Neural progenitor cell (in vitro differentiated cells): Measurements from ENCODE around the gene AMZ2. TPM values are rescaled to one million over a fixed set of nuclear protein-coding genes. Genes with fewer than 3 reads are reported as not detected.
"Not testable (repeated sequence)": the region's sequence is repeated elsewhere in the genome, so short reads cannot be mapped to it uniquely, and the experiment has no call there.

Experiments used
- DNase-seq: peaks from one replicate; pipeline ENCODE4 v3.0.0-alpha.2; 2016; ENCODE audit warnings: low spot score
- H2AFZ ChIP-seq: fragments of 200-600 bp; sonication (generic); replicated peaks from 2 replicates; pipeline ENCODE4 v1.6.1; 2016; ENCODE audit warnings: antibody characterized with exemption
- H3F3A ChIP-seq: fragments of 200-600 bp; sonication (generic); 2 replicates; pipeline ENCODE4 v1.6.1; 2016; ENCODE audit warnings: antibody characterized with exemption, low read depth
- H3K27ac ChIP-seq: fragments of 200-600 bp; sonication (generic); 2 replicates; pipeline ENCODE4 v1.5.1; 2016; ENCODE audit warnings: mild to moderate bottlenecking
- H3K27me3 ChIP-seq: fragments of 200-600 bp; sonication (generic); 2 replicates; pipeline ENCODE4 v1.6.1; 2016; ENCODE audit warnings: mild to moderate bottlenecking, moderate library complexity
- H3K36me3 ChIP-seq: fragments of 200-600 bp; sonication (generic); 2 replicates; pipeline ENCODE4 v1.5.1; 2016
- H3K4me1 ChIP-seq: fragments of 200-600 bp; sonication (generic); 2 replicates; pipeline ENCODE4 v1.6.1; 2016; ENCODE audit warnings: mixed run types
- H3K4me2 ChIP-seq: fragments of 200-600 bp; sonication (generic); 2 replicates; pipeline ENCODE4 v1.6.1; 2016
- H3K4me3 ChIP-seq: fragments of 200-600 bp; sonication (generic); 2 replicates; pipeline ENCODE4 v1.5.1; 2016
- H3K79me2 ChIP-seq: fragments of 200-600 bp; sonication (generic); 2 replicates; pipeline ENCODE4 v1.6.1; 2016; ENCODE audit warnings: low read depth
- H3K9ac ChIP-seq: fragments of 200-600 bp; sonication (generic); 2 replicates; pipeline ENCODE4 v1.6.1; 2016
- H3K9me3 ChIP-seq: fragments of 200-600 bp; sonication (generic); 2 replicates; pipeline ENCODE4 v1.5.1; 2016; ENCODE audit warnings: low read depth
- H4K20me1 ChIP-seq: fragments of 200-600 bp; sonication (generic); 2 replicates; pipeline ENCODE4 v1.6.1; 2016; ENCODE audit warnings: low read depth
- H3K27ac Mint-ChIP-seq: 3 replicates; pipeline ENCODE4 v1.8.0; 2021; ENCODE audit warnings: mixed read lengths
- H3K27me3 Mint-ChIP-seq: 2 replicates; pipeline ENCODE4 v1.8.0; 2022; ENCODE audit warnings: low read depth, mild to moderate bottlenecking, inconsistent platforms, moderate library complexity, mixed read lengths; ENCODE audit not compliant: insufficient read depth
- H3K36me3 Mint-ChIP-seq: 3 replicates; pipeline ENCODE4 v1.8.0; 2021; ENCODE audit warnings: mixed read lengths
- H3K4me1 Mint-ChIP-seq: 3 replicates; pipeline ENCODE4 v1.8.0; 2021; ENCODE audit warnings: mixed read lengths
- H3K4me3 Mint-ChIP-seq: 3 replicates; pipeline ENCODE4 v1.8.0; 2021; ENCODE audit warnings: mild to moderate bottlenecking, moderate library complexity, mixed read lengths
- H3K9me3 Mint-ChIP-seq: 3 replicates; pipeline ENCODE4 v1.8.0; 2020; ENCODE audit warnings: mixed read lengths
- CTCF ChIP-seq: fragments of 200-600 bp; sonication (generic); IDR thresholded peaks from 2 replicates; pipeline ENCODE4 v1.5.1; 2017; ENCODE audit warnings: antibody characterized with exemption, mild to moderate bottlenecking
- EZH2 ChIP-seq: fragments of 200-600 bp; sonication (generic); IDR thresholded peaks from 2 replicates; pipeline ENCODE4 v1.6.1; 2017; ENCODE audit warnings: antibody characterized with exemption, mild to moderate bottlenecking, moderate library complexity
- EZH2phosphoT487 ChIP-seq: fragments of 200-600 bp; sonication (generic); IDR thresholded peaks from 2 replicates; pipeline ENCODE4 v1.6.1; 2017; ENCODE audit warnings: antibody characterized with exemption
- total RNA-seq: library from RNA; depleted of rRNA; stranded (reverse); fragments of >200 nt; gene quantifications from 2 replicates; pipeline ENCODE4 v1.2.3, GENCODE V29; 2015; ENCODE audit warnings: low replicate concordance

The AMZ2 gene
- total RNA-seq, 1 donor from 2014 or later, result 150 TPM

GRCh38 chr17:68255151-68255550, 7.3 kb downstream of the AMZ2 start:
- no peaks in the 10 kb centered on the region for H3K9me3 ChIP-seq
- no peak overlapping the region for H3K4me2 ChIP-seq

DNA sequence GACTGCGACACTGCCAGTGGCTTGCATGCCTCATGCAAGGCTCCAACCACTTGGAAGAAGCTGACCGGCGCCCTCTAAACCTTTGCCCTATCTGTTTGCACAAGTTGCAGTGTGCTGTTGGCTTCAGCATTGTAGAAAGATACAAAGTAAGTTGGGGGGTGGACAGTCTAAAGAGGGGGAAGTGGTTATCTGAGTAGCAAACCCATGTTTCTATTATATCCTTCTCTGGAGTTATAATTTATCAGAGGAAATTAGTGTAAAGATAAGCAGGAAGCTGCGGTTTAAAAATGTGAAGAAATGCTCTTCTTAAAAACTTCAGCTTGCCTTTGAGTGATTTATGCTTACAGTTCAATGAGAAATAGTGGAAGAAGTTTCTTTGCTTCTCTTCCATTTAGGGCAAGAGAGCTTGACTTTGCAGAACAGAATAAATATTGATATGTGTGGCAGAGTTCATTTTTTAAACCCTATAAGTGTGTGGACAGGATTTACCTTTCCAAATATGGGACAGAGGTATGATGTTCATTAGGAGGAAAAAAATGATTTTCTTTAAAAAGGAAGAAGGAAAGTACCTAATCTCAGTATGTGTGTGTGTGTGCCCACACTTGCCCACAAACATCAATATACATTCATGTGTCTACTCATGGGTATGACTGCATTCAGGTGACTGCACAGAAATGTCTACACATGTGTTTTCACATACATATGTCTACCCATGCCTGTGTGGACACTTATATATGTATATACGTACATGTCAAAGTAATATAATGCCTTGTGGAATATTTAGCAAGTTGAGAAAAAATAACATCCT, 8.1 kb downstream of the AMZ2 start:
- H3K36me3 ChIP-seq, result peaks cover 3% of the 10 kb centered on the region
- H3K79me2 ChIP-seq, result no peaks in the 10 kb centered on the region
- no peak overlapping the region for H3K9ac ChIP-seq
- DNase-seq, result no peak
- peaks cover 26% of the 10 kb centered on the region for H3K36me3 Mint-ChIP-seq
- H3K4me3 ChIP-seq, result no peak overlapping the region
- H3K4me2 ChIP-seq, result no peak overlapping the region
- no peaks in the 10 kb centered on the region for H3K9me3 Mint-ChIP-seq
- no peaks in the 10 kb centered on the region for H4K20me1 ChIP-seq
- H3K27me3 Mint-ChIP-seq, result no peaks in the 10 kb centered on the region
- H3K4me3 Mint-ChIP-seq, result no peak overlapping the region
- no peak overlapping the region for H3K27ac ChIP-seq
- TF ChIP-seq CTCF (no peak), EZH2phosphoT487 (no peak)
- no peaks in the 10 kb centered on the region for H3K4me1 ChIP-seq
- H3K9me3 ChIP-seq, result no peaks in the 10 kb centered on the region
- H2AFZ ChIP-seq, result no peak overlapping the region
- H3K4me1 Mint-ChIP-seq, result peaks cover 15% of the 10 kb centered on the region
- peaks cover 4% of the 10 kb centered on the region for H3K27me3 ChIP-seq
- H3F3A ChIP-seq, result peaks cover 9% of the 10 kb centered on the region
- H3K27ac Mint-ChIP-seq, result no peak overlapping the region

More at GRCh38 chr17:68255151-68255550, 7.3 kb downstream of the AMZ2 start:
- no peaks in the 10 kb centered on the region for H3K27me3 Mint-ChIP-seq
- Histone ChIP-seq H3K79me2 (no peaks in the 10 kb centered on the region), H3K4me3 (no peak overlapping the region), H3K27me3 (peaks cover 4% of the 10 kb centered on the region), H3F3A (peaks cover 9% of the 10 kb centered on the region), H3K27ac (no peak overlapping the region), H3K4me1 (no peaks in the 10 kb centered on the region), H3K9ac (no peak overlapping the region), H3K36me3 (peaks cover 3% of the 10 kb centered on the region), H4K20me1 (no peaks in the 10 kb centered on the region), H2AFZ (no peak overlapping the region)
- peaks cover 26% of the 10 kb centered on the region for H3K36me3 Mint-ChIP-seq
- H3K4me3 Mint-ChIP-seq, result no peak overlapping the region
- no peak overlapping the region for H3K27ac Mint-ChIP-seq
- TF ChIP-seq EZH2 (no peak), CTCF (no peak), EZH2phosphoT487 (no peak)
- peaks cover 13% of the 10 kb centered on the region for H3K4me1 Mint-ChIP-seq
- no peaks in the 10 kb centered on the region for H3K9me3 Mint-ChIP-seq
- DNase-seq, result no peak

GRCh38 chr17:68256701-68257100, 8.9 kb downstream of the AMZ2 start:
- not testable (repeated sequence) for H4K20me1 ChIP-seq, H3K9ac ChIP-seq, H3K9me3 Mint-ChIP-seq, H3K36me3 ChIP-seq, DNase-seq, H3F3A ChIP-seq, H3K27me3 ChIP-seq, H3K79me2 ChIP-seq, H3K9me3 ChIP-seq, H3K27me3 Mint-ChIP-seq, H3K4me2 ChIP-seq, H3K4me3 ChIP-seq, H3K27ac ChIP-seq, H2AFZ ChIP-seq, H3K27ac Mint-ChIP-seq, H3K4me1 ChIP-seq, H3K4me3 Mint-ChIP-seq
- H3K36me3 Mint-ChIP-seq, result peaks cover 25% of the 10 kb centered on the region
- H3K4me1 Mint-ChIP-seq, result peaks cover 15% of the 10 kb centered on the region

DNA sequence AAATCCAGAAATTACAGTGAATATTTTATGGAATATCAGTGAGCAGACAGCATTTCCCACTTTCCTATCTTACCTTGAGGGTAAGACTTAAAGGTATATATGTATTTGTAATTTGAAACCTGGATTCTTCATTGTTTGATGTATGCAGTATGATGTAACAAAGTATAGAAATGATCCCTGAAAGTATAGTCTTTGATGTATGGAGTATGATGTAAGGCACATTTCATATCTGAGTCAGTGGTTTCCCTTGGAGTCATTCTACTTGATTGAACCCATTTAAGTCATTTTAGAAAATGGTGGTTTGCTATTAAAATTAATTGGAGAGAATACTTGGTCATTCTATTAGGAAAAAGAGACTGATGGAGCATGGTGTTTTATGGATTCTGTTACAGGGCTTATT, 10.1 kb downstream of the AMZ2 start:
- Histone ChIP-seq H3K4me3 (no peak overlapping the region), H3K4me1 (no peaks in the 10 kb centered on the region), H3K79me2 (no peaks in the 10 kb centered on the region), H2AFZ (no peak overlapping the region), H3K27ac (no peak overlapping the region), H3K36me3 (no peaks in the 10 kb centered on the region), H4K20me1 (no peaks in the 10 kb centered on the region), H3K4me2 (no peak overlapping the region), H3F3A (peaks cover 9% of the 10 kb centered on the region), H3K9ac (no peak overlapping the region), H3K27me3 (peaks cover 4% of the 10 kb centered on the region), H3K9me3 (no peaks in the 10 kb centered on the region)
- Mint-ChIP-seq H3K27ac (no peak overlapping the region), H3K9me3 (no peaks in the 10 kb centered on the region), H3K4me3 (no peak overlapping the region), H3K27me3 (no peaks in the 10 kb centered on the region), H3K36me3 (peaks cover 19% of the 10 kb centered on the region), H3K4me1 (peaks cover 21% of the 10 kb centered on the region)
- no peak for DNase-seq
- TF ChIP-seq CTCF (no peak), EZH2 (no peak), EZH2phosphoT487 (no peak)

DNA sequence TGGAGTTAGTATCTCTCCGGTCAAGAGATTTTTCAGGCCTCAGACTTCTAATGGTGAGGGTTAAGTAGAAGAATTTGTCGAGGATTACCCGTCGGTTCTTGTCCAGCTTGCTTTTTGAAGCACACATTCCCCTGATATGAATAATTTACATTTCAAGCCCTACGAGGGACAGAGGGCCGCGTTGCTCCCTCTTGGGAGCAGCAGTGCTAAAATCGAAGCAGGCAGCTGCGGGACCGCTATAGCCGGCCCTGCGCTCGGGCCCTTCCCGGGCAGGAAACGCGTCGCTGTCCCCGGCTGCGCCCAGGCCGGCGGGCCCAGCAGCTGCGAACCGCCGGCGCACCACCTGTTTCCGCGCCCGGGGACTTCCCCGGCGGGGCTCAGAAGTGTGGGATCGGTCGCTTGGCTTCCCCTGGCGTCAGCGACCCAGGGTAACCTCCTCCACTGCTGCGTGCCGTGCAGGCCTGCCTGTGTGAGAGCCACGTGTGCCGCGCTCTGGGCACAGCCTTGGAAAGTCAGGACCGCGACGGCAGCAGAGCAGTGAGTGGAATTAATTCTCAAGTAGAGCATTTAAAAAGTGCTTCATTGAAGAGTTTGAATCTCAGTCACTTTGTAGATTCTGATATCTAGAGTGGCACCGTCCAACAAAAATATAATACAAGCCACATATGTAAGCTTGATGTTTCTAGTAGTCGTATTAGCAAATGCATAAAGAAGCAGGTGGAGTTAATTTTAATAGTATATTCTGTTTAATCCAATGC, 11.2 kb downstream of the AMZ2 start:
- not testable (repeated sequence) for H3K36me3 ChIP-seq, H3K4me1 ChIP-seq, H3K27ac ChIP-seq, H3F3A ChIP-seq, H3K27me3 ChIP-seq, H3K9me3 ChIP-seq, H4K20me1 ChIP-seq, H3K79me2 ChIP-seq, H3K9ac ChIP-seq, H3K9me3 Mint-ChIP-seq, H3K4me3 ChIP-seq, H3K4me2 ChIP-seq, H3K27ac Mint-ChIP-seq, H3K27me3 Mint-ChIP-seq
- peak overlapping the region; percentile 70 for H2AFZ ChIP-seq
- H3K4me1 Mint-ChIP-seq, result peaks cover 23% of the 10 kb centered on the region
- peak overlapping the region; percentile 67 for H3K4me3 Mint-ChIP-seq
- peaks cover 15% of the 10 kb centered on the region for H3K36me3 Mint-ChIP-seq
- DNase-seq, result peak; percentile 53
